PC-3 (cell line): ENCODE data around the gene SYT15. TPM values are rescaled to one million over a fixed set of nuclear protein-coding genes. Genes with fewer than 3 reads are reported as not detected.

Experiments used
- ATAC-seq: fragments of 200-7000 bp; cut with Tn5 transposase; 2 replicates; pipeline ENCODE4 v1.9.1; 2020; ENCODE audit warnings: mild to moderate bottlenecking, moderate library complexity
- BruUV-seq: library from RNA; stranded (reverse); fragments of 400-500 nt; replicated peaks from 2 replicates; lab custom pipeline; 2021; lab: Mats Ljungman, UMichigan
- CTCF ChIA-PET: fragments of 300-600 bp; sonication (Branson Sonifier 250); formaldehyde crosslinking; loops from one replicate; lab custom pipeline; 2022; ENCODE audit warnings: antibody characterized with exemption; lab: Charles Lee
- POLR2A ChIA-PET: fragments of 300-600 bp; sonication (Branson Sonifier 250); formaldehyde crosslinking; loops from one replicate; lab custom pipeline; 2022; ENCODE audit warnings: antibody characterized with exemption; ENCODE audit not compliant: unreplicated experiment; lab: Charles Lee
- DNase-seq: peaks from one replicate; pipeline ENCODE4 v3.0.0-alpha.2; 2015
- H2AFZ ChIP-seq: fragments of 300-600 bp; sonication (generic); 2 replicates; pipeline ENCODE4 v1.6.0; 2016; ENCODE audit warnings: antibody characterized with exemption, low read length
- H3F3A ChIP-seq: fragments of 300-600 bp; sonication (generic); one replicate; pipeline ENCODE4 v1.6.0; 2017; ENCODE audit warnings: antibody characterized with exemption, low read length, control low read depth, mild to moderate bottlenecking; ENCODE audit not compliant: unreplicated experiment
- H3K27ac ChIP-seq: fragments of 300-600 bp; sonication (generic); 2 replicates; pipeline ENCODE4 v1.5.1; 2016; ENCODE audit warnings: mild to moderate bottlenecking, low read length
- H3K27me3 ChIP-seq: fragments of 300-600 bp; sonication (generic); 2 replicates; pipeline ENCODE4 v1.6.1; 2016; ENCODE audit warnings: low read length, mixed read lengths
- H3K36me3 ChIP-seq: fragments of 300-600 bp; sonication (generic); 2 replicates; pipeline ENCODE4 v1.6.1; 2016; ENCODE audit warnings: low read depth, mixed run types, low read length, mixed read lengths
- H3K4me1 ChIP-seq: fragments of 300-600 bp; sonication (generic); 2 replicates; pipeline ENCODE4 v1.5.1; 2016; ENCODE audit warnings: low read length; ENCODE audit not compliant: insufficient read depth
- H3K4me2 ChIP-seq: fragments of 300-600 bp; sonication (generic); 2 replicates; pipeline ENCODE4 v1.6.0; 2016; ENCODE audit warnings: low read length
- H3K4me3 ChIP-seq: fragments of 300-600 bp; sonication (generic); 2 replicates; pipeline ENCODE4 v1.5.1; 2016; ENCODE audit warnings: mild to moderate bottlenecking, low read length, mixed read lengths
- H3K79me2 ChIP-seq: fragments of 300-600 bp; sonication (generic); 2 replicates; pipeline ENCODE4 v1.6.1; 2017; ENCODE audit warnings: low read length, mixed read lengths
- H3K9ac ChIP-seq: fragments of 300-600 bp; sonication (generic); 2 replicates; pipeline ENCODE4 v1.6.0; 2016; ENCODE audit warnings: mild to moderate bottlenecking, low read length
- H3K9me2 ChIP-seq: fragments of 300-600 bp; sonication (generic); replicated peaks from 2 replicates; pipeline ENCODE4 v1.6.1; 2016; ENCODE audit warnings: mixed run types, low read length, mixed read lengths
- H3K9me3 ChIP-seq: fragments of 300-600 bp; sonication (generic); 2 replicates; pipeline ENCODE4 v1.6.1; 2016; ENCODE audit warnings: low read length, mixed read lengths
- H4K20me1 ChIP-seq: fragments of 300-600 bp; sonication (generic); 2 replicates; pipeline ENCODE4 v1.6.1; 2016; ENCODE audit warnings: low read length, mixed read lengths
- CTCF ChIP-seq: fragments of 300-600 bp; sonication (generic); conservative IDR thresholded peaks from 2 replicates; pipeline ENCODE4 v1.5.1; 2017; ENCODE audit warnings: antibody characterized with exemption, low read depth, mild to moderate bottlenecking, low read length
- EZH2 ChIP-seq: fragments of 300-600 bp; sonication (generic); IDR thresholded peaks from one replicate; pipeline ENCODE4 v1.6.1; 2017; ENCODE audit warnings: antibody characterized with exemption, mild to moderate bottlenecking, low read length; ENCODE audit not compliant: unreplicated experiment
- EZH2phosphoT487 ChIP-seq: fragments of 300-600 bp; sonication (generic); IDR thresholded peaks from 2 replicates; pipeline ENCODE4 v1.6.1; 2018; ENCODE audit warnings: mild to moderate bottlenecking, antibody characterized with exemption, low read length, borderline replicate concordance
- intact Hi-C: fragments of 100-400 bp; cut with micrococcal nuclease; formaldehyde crosslinking; loops from 2 replicates; pipeline ENCODE4 v1.9.0; 2023
- total RNA-seq: library from RNA; depleted of rRNA; stranded (reverse); fragments of >200 nt; gene quantifications from 2 replicates; pipeline ENCODE4 v1.2.3, GENCODE V29; 2014

Gene SYT15
- total RNA-seq, 1 experiment from 2014 or later, result not detected

GRCh38 chr10:46534828-46535524, 44.0 kb upstream of the SYT15 start:
- ChIA-PET CTCF (no interaction called here), POLR2A (no interaction called here)
- Histone ChIP-seq H3K9me3 (no peaks in the 10 kb centered on the region), H3F3A (no peaks in the 10 kb centered on the region), H3K27me3 (no peaks in the 10 kb centered on the region), H3K9ac (no peak overlapping the region), H3K4me3 (no peak overlapping the region), H3K4me1 (no peaks in the 10 kb centered on the region), H3K4me2 (no peak overlapping the region), H3K79me2 (no peaks in the 10 kb centered on the region), H3K9me2 (no peaks in the 10 kb centered on the region), H4K20me1 (no peaks in the 10 kb centered on the region), H3K36me3 (no peaks in the 10 kb centered on the region), H2AFZ (no peak overlapping the region), H3K27ac (no peak overlapping the region)
- DNase-seq, result no peak
- BruUV-seq, result no TSS peak
- no peak for ATAC-seq
- no peak for TF ChIP-seq CTCF
- TF ChIP-seq EZH2, result no peak
- no peak for TF ChIP-seq EZH2phosphoT487
- intact Hi-C loops, result no loop called here

- H2AFZ ChIP-seq, result no peak overlapping the region
- H3K36me3 ChIP-seq, result no peaks in the 10 kb centered on the region
- no peaks in the 10 kb centered on the region for H4K20me1 ChIP-seq
- no peak overlapping the region for H3K9ac ChIP-seq
- ATAC-seq (no peak), DNase-seq (no peak)
- H3K4me2 ChIP-seq, result no peak overlapping the region
- no peak for TF ChIP-seq EZH2
- TF ChIP-seq EZH2phosphoT487, result no peak
- TF ChIP-seq CTCF, result no peak
- POLR2A ChIA-PET, result no interaction called here
- H3K9me2 ChIP-seq, result no peaks in the 10 kb centered on the region
- BruUV-seq, result no TSS peak
- CTCF ChIA-PET, result no interaction called here
- H3K27me3 ChIP-seq, result no peaks in the 10 kb centered on the region
- H3F3A ChIP-seq, result no peaks in the 10 kb centered on the region
- intact Hi-C loops, result no loop called here
- H3K4me3 ChIP-seq, result no peak overlapping the region
- H3K9me3 ChIP-seq, result no peaks in the 10 kb centered on the region
- H3K79me2 ChIP-seq, result no peaks in the 10 kb centered on the region
- H3K27ac ChIP-seq, result no peak overlapping the region
- no peaks in the 10 kb centered on the region for H3K4me1 ChIP-seq
Observed at GRCh38 chr10:46536171-46536570, 42.8 kb upstream of the SYT15 start.

- TF ChIP-seq EZH2phosphoT487 (no peak), CTCF (no peak), EZH2 (no peak)
- Histone ChIP-seq H3K36me3 (no peaks in the 10 kb centered on the region), H3K79me2 (no peaks in the 10 kb centered on the region), H4K20me1 (no peaks in the 10 kb centered on the region), H3K27ac (no peak overlapping the region), H3K4me1 (no peaks in the 10 kb centered on the region), H2AFZ (no peak overlapping the region), H3F3A (no peaks in the 10 kb centered on the region), H3K9me2 (no peaks in the 10 kb centered on the region), H3K4me3 (no peak overlapping the region), H3K9me3 (no peaks in the 10 kb centered on the region), H3K27me3 (no peaks in the 10 kb centered on the region), H3K9ac (no peak overlapping the region), H3K4me2 (no peak overlapping the region)
- no peak for ATAC-seq
- ChIA-PET POLR2A (no interaction called here), CTCF (no interaction called here)
- intact Hi-C loops, result no loop called here
- DNase-seq, result no peak
- BruUV-seq, result no TSS peak
Observed at GRCh38 chr10:46536781-46537180, 42.1 kb upstream of the SYT15 start.
